RPMI8226 (cell line): ENCODE data around the gene EIF3B.
"Not testable (repeated sequence)": the region's sequence is repeated elsewhere in the genome, so short reads cannot be mapped to it uniquely, and the experiment has no call there.

Source experiments
- DNase-seq: peaks from one replicate; pipeline ENCODE4 v3.0.0-alpha.2; 2015

The EIF3B gene

DNA sequence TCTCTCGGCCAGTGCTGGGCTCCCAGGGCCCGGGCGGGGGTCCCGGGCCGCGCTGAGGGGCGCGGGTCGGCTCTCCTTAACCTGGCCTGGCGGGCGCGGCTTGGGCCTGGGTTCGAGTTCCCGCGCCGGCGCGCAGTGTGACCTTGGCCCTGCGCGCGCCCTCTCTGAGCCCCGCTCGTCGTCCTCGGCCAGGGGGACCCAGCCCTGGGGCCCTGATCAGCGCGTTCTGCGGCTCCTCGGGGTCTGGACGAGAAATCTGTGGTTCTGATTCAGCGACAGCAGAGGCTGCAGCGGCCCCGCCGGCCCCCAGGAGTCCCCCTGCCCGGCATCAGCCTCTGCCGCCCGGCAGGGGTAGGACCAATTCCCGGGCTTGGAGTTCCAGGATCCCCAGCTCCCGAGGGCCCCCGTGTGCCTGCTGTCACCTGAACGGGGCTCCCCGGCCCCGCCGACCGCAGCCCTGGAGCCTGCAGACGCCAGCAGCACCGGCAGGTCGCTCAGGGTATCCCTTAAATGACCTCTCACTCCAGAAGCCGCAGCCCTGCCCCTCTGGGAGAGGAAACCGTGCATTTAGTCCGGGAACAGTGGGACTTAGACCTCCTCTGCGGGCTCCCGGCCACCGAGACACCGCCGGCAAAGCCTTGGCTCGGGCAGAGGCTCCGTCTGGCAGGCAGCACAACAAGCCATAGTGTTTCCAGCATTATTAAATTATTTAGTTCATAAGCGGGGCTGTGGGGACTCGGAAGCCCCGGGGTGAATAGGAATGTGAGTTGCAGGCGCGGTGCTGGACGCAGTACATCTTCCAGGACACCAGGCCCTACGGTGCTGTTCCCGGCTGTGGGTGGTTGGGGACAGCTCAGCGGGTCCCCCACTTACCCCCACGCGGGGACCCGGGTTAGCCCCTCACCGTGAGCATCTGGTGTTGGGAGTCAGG, 49.4 kb downstream of the EIF3B start:
- peak; percentile 54 for DNase-seq

- peak; percentile 36 for DNase-seq
Observed at GRCh38 chr7:2404714-2405119, 50.1 kb downstream of the EIF3B start.

DNA sequence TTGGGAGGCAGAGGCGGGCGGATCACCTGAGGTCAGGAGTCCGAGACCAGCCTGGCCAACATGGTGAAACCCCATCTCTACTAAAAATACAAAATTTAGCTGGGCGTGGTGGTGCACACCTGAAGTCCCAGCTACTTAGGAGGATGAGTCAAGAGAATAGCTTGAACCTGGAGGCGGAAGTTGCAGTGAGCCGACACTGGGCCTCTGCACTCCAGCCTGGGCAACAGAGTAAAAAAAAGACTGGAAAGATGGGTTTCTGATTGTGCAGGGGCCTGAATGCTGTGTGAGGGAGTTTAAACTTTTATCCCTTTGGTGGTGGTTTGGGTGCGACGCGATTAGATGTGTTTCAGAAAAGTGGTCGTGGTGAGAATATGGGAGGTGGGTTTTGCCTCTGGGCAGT, 50.6 kb downstream of the EIF3B start:
- peak; percentile 55 for DNase-seq

- peak; percentile 85 for DNase-seq
Observed at GRCh38 chr7:2405601-2406345, 51.1 kb downstream of the EIF3B start.

GRCh38 chr7:2409745-2410414, 55.3 kb downstream of the EIF3B start:
- DNase-seq: no peak

- no peak for DNase-seq
Observed at GRCh38 chr7:2411049-2411448, 56.4 kb downstream of the EIF3B start.

DNA sequence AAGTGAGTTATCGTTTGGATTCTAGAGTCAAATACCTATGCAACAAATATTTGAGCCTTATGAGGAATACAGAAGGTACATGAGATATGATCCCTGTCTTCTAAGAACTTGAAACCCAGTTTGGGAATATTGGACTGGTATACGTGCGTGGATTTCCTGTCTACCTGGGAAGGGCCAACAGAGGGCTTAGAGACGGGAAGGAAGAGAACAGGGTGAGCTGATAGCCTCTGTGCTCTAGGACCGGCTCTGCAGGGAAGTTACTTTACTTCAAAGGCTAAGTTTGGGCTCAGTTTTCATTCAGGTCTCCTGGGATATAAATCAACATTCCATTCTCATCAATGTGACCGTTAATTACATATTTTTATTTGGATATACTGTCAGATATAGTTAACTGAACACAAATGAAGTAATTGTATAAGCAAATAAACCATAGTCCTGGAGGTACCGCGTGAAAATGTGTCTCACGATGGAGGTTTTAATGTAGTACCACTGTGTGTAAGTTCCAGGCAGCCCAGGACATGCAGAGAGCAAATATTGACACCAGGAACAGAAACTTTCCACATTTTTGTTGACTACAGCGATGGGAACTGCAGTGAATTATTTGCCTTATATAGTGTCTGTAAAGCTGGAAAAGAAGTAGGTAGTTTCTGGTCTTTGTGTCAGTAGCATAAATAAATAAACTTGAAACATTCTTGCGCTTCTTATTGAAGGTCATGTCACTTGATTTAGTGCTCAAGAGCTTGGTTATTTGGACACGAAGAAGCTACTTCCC, 57.4 kb downstream of the EIF3B start:
- DNase-seq: no peak

DNA sequence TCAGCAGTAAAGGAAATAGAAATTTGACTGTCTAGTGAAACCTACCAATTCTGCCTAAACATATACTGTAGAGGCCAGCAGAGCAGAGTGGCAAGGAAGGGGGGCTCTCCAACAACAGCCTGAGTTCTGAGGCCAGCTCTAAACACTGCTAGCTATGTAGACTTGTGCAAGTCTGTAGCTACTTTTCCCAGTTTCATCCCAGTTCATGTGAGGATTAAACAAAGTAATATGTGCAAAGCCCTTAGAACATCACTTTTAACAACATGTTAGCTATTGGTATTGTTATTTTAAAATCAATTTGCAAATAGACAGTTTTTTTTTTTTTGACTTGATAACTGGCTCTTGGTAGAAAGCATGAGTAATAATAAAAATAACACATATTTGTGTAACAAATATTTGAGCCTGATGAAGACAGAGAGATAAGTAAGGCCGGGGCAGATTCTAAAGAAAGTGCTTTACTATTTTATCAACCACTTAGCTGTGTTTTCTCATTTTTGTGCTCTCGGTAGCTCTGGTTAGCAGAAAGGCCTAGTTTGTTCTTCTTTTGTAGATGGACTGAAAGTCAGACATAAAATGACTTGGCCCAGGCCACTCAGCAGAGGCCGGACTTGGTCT, 58.1 kb downstream of the EIF3B start:
- DNase-seq: no peak

- no peak for DNase-seq
Observed at GRCh38 chr7:2416063-2416462, 61.4 kb downstream of the EIF3B start.

GRCh38 chr7:2416650-2417049, 62.0 kb downstream of the EIF3B start:
- DNase-seq: no peak

GRCh38 chr7:2417178-2417577, 62.6 kb downstream of the EIF3B start:
- not testable (repeated sequence) for DNase-seq

- DNase-seq: no peak
Observed at GRCh38 chr7:2417981-2418481, 63.4 kb downstream of the EIF3B start.

DNA sequence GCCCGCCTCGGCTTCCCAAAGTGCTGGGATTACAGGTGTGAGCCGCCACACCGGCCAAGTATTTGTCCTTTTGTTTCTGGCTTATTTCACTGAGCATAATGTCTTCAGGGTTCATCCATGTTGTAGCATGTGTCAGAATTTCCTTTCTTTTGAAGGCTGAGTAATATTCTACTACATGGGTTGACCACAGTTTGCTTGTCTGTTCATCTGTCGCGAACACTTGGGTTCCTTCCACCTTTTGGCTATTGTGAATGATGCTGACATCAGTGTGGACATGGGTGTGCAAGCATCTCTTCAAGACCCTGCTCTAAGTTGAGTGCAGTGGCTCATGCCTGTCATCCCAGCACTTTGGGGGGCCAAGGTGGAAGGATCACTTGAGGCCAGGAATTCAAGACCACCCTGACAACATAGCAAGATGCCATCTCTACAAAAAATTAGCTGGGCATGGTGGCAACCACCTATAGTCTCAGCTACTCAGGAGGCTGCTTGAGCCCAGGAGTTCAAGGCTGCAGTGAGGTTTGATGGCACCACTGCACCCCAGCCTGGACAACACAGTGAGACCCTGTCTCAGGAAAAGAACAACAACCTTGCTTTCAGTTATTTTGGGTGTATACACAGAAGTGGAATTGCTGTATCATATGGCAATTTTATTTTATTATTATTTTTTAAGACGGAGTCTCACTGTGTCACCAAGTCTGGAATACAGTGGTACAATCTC, 65.7 kb downstream of the EIF3B start:
- no peak for DNase-seq

GRCh38 chr7:2421943-2422310, 67.3 kb downstream of the EIF3B start:
- DNase-seq: no peak

GRCh38 chr7:2425749-2426148, 71.1 kb downstream of the EIF3B start:
- peak; percentile 80 for DNase-seq
